Stimulated activated CD4-positive, alpha-beta T cell treated with anti-CD3 and anti-CD28 coated beads, Interleukin-4, amount 100 ng/mL, for 1 hour (primary cell): ENCODE results near the gene PIGR.
"Not testable (repeated sequence)": the region's sequence is repeated elsewhere in the genome, so short reads cannot be mapped to it uniquely, and the experiment has no call there.

Experiments used
- DNase-seq: peaks from one replicate; pipeline ENCODE4 v3.0.0-alpha.2; 2020

Gene PIGR

GRCh38 chr1:206933333-206933945 lies 12.8 kb downstream of the PIGR start:
- peak; percentile 74 for DNase-seq

GRCh38 chr1:206932177-206932576 lies 14.1 kb downstream of the PIGR start:
- DNase-seq, result no peak

- DNase-seq, result no peak
These were observed 14.6 kb downstream of the PIGR start for GRCh38 chr1:206931709-206932108.

GRCh38 chr1:206930210-206930798 lies 16.0 kb downstream of the PIGR start:
- DNase-seq, result no peak

- DNase-seq, result no peak
These were observed 16.7 kb downstream of the PIGR start for GRCh38 chr1:206929524-206929923.

- no peak for DNase-seq
These were observed 20.0 kb downstream of the PIGR start for GRCh38 chr1:206926286-206926685.

- peak; percentile 39 for DNase-seq
These were observed 21.0 kb downstream of the PIGR start for GRCh38 chr1:206925106-206925736.

- no peak for DNase-seq
These were observed 21.6 kb downstream of the PIGR start for GRCh38 chr1:206924592-206925105.

- not testable (repeated sequence) for DNase-seq
These were observed 22.2 kb downstream of the PIGR start for GRCh38 chr1:206923961-206924557.

GRCh38 chr1:206923009-206923960 lies 23.0 kb downstream of the PIGR start:
- peak; percentile 65 for DNase-seq

GRCh38 chr1:206922524-206922923 lies 23.7 kb downstream of the PIGR start:
- DNase-seq, result no peak

- no peak for DNase-seq
These were observed 24.4 kb downstream of the PIGR start, which contains the start of gene FCMR for GRCh38 chr1:206921772-206922265. Gene FCMR (minus strand): TSS chr1:206921941. CDS start chr1:206921854, 87 bp downstream.

GRCh38 chr1:206918076-206918475 lies 28.2 kb downstream of the PIGR start:
- no peak for DNase-seq

GRCh38 chr1:206916000-206916709 lies 30.1 kb downstream of the PIGR start:
- no peak for DNase-seq

- DNase-seq, result no peak
These were observed 31.1 kb downstream of the PIGR start for GRCh38 chr1:206915030-206915735.

- DNase-seq, result no peak
These were observed 32.3 kb downstream of the PIGR start for GRCh38 chr1:206913766-206914537.

GRCh38 chr1:206912445-206913095 lies 33.7 kb downstream of the PIGR start:
- DNase-seq, result peak; percentile 47

- no peak for DNase-seq
These were observed 35.1 kb downstream of the PIGR start for GRCh38 chr1:206911064-206911663.

GRCh38 chr1:206909883-206910318 lies 36.4 kb downstream of the PIGR start:
- no peak for DNase-seq
